Measurements from ENCODE around the gene TM9SF1. TPM values are rescaled to one million over a fixed set of nuclear protein-coding genes. Genes with fewer than 3 reads are reported as not detected.

Gene TM9SF1
- total and polyA plus RNA-seq, 2 of the 13 experiments (the other 11 are each of a cell fraction or from before 2014, with no cell fraction given) = 83.2 to 110 TPM

- TF ChIP-seq ZNF552 (CRISPR knock-in tag; IDR thresholded peaks at IDR 0.05; ENCODE audit: borderline replicate concordance) = no peak; the same call in 1 of the 2 replicates
- no peak for TF ChIP-seq CC2D1A (CRISPR knock-in tag; IDR thresholded peaks at IDR 0.05)
- TF ChIP-seq CHCHD3 (CRISPR knock-in tag; IDR thresholded peaks at IDR 0.05) = no peak
- no peak; the same call in 1 of the 2 replicates for TF ChIP-seq MAF1 (CRISPR knock-in tag; IDR thresholded peaks at IDR 0.05; ENCODE audit: borderline replicate concordance)
- TF ChIP-seq DMAP1 (CRISPR knock-in tag; IDR thresholded peaks at IDR 0.05) = peak; percentile 87; the same call in 1 of the 2 replicates
- TF ChIP-seq SKI (IDR thresholded peaks at IDR 0.05; ENCODE audit: partially characterized antibody) = no peak
- no peak for TF ChIP-seq NR3C1 (CRISPR knock-in tag; IDR thresholded peaks at IDR 0.05)
- peak; percentile 58; the same call in 1 of the 2 replicates for TF ChIP-seq FOXK1 (CRISPR knock-in tag; IDR thresholded peaks at IDR 0.05; ENCODE audit: borderline replicate concordance, low read depth)
- no peak; the same call in 1 of the 2 replicates for TF ChIP-seq ZNF235 (CRISPR knock-in tag; IDR thresholded peaks at IDR 0.05; ENCODE audit: borderline replicate concordance)
- peak; percentile 84 for TF ChIP-seq ZNF615 (CRISPR knock-in tag; IDR thresholded peaks at IDR 0.05; ENCODE audit: borderline replicate concordance)
- TF ChIP-seq EEA1 (CRISPR knock-in tag; IDR thresholded peaks at IDR 0.05; ENCODE audit: borderline replicate concordance) = 0 out of 2 replicates have a peak, but pooled peaks have one; percentile 36
- TF ChIP-seq ZNF781 (CRISPR knock-in tag; IDR thresholded peaks at IDR 0.05; ENCODE audit: borderline replicate concordance, not compliant biosample characterization) = no peak
- no peak for TF ChIP-seq ZBTB46 (CRISPR knock-in tag; IDR thresholded peaks at IDR 0.05; ENCODE audit: borderline replicate concordance)
- peak; percentile 85; the same call in 1 of the 2 replicates for TF ChIP-seq ZBTB1 (CRISPR knock-in tag; IDR thresholded peaks at IDR 0.05; ENCODE audit: borderline replicate concordance)
- TF ChIP-seq ZNF513 (CRISPR knock-in tag; conservative IDR thresholded peaks at IDR 0.05) = peak; percentile 100; the same call in 1 of the 2 replicates
- TF ChIP-seq ZNF572 (CRISPR knock-in tag; IDR thresholded peaks at IDR 0.05) = no peak; the same call in 1 of the 2 replicates
- TF ChIP-seq ZNF251 (CRISPR knock-in tag; IDR thresholded peaks at IDR 0.05) = no peak
- peak; percentile 98 for TF ChIP-seq ZNF574 (CRISPR knock-in tag; IDR thresholded peaks at IDR 0.05)
- TF ChIP-seq PAF1 (CRISPR knock-in tag; IDR thresholded peaks at IDR 0.05) = no peak
- TF ChIP-seq DRAP1 (CRISPR knock-in tag; IDR thresholded peaks at IDR 0.05) = peak; percentile 58
- TF ChIP-seq MAFG (CRISPR knock-in tag; IDR thresholded peaks at IDR 0.05) = peak; percentile 60; the same call in 1 of the 2 replicates
- no peak for TF ChIP-seq ZNF850 (CRISPR knock-in tag; conservative IDR thresholded peaks at IDR 0.05)
- TF ChIP-seq CHD2 (IDR thresholded peaks at IDR 0.05; ENCODE audit: low read depth, low read length) = peak; percentile 51; the same call in 1 of the 2 replicates
- TF ChIP-seq ZSCAN9 (CRISPR knock-in tag; IDR thresholded peaks at IDR 0.05; ENCODE audit: borderline replicate concordance) = peak; percentile 28; the same call in 1 of the 2 replicates
- peak; percentile 91; the same call in 1 of the 2 replicates for TF ChIP-seq ZNF530 (CRISPR knock-in tag; IDR thresholded peaks at IDR 0.05; ENCODE audit: low read depth)
Observed at GRCh38 chr14:24232121-24232644, 36.9 kb upstream of the TM9SF1 start, which contains the start of gene NEDD8 (continued).
